ENCODE measurements around the gene ZNF385C.

GRCh38 chr17:42125565-42125964 lies 27.3 kb upstream of the ZNF385C start:
- no peak for TF ChIP-seq CTCF (IDR thresholded peaks at IDR 0.05)
- no peak for TF ChIP-seq POLR2A (IDR thresholded peaks at IDR 0.05)

Measured in heart left ventricle (tissue), 13 donors.